Measurements from ENCODE around the gene GTPBP6.

Gene GTPBP6

DNA sequence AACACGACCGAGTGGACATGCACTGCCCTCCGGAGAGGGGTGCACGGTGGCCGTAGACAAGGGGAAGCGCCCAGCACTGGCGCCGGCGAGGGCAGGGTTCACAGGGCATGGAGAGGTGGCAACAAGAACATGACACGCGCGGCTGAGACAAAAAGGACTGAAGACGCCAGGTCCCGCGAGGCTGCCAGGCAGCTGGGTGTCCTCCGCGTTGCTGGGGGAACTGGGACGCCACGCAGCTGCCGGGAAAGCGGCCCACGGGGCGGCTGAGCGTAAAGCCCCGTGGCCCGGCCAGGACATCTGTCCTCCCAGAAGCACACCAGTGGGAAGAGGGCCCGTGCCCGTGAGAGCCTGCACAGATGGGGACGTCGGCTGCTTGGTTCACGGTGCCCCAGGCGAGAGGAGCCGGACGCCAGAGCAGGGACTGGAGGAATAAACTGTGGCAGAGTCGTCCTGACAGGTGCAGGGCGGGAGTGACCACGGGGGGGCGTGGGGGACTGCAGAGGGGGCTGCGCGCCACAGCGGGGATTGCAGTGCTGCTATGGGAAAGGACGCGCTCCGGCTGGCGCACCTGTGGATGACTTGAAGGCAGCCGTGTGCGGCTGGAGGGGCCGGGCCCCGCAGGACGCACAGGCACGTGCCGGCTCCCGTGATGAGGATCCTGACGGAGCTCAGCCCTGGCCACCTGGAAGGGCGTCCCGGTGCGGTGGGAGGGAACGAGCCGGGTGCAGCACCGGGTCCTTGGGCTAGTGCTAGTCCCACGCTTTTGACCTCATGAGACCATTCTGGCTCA lies 32.1 kb upstream of the GTPBP6 start:
- TF ChIP-seq, protein P1, sequence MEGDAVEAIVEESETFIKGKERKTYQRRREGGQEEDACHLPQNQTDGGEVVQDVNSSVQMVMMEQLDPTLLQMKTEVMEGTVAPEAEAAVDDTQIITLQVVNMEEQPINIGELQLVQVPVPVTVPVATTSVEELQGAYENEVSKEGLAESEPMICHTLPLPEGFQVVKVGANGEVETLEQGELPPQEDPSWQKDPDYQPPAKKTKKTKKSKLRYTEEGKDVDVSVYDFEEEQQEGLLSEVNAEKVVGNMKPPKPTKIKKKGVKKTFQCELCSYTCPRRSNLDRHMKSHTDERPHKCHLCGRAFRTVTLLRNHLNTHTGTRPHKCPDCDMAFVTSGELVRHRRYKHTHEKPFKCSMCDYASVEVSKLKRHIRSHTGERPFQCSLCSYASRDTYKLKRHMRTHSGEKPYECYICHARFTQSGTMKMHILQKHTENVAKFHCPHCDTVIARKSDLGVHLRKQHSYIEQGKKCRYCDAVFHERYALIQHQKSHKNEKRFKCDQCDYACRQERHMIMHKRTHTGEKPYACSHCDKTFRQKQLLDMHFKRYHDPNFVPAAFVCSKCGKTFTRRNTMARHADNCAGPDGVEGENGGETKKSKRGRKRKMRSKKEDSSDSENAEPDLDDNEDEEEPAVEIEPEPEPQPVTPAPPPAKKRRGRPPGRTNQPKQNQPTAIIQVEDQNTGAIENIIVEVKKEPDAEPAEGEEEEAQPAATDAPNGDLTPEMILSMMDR (conservative IDR thresholded peaks at IDR 0.05; ENCODE audit: control insufficient read depth, insufficient read depth, low read depth, low read length), result no peak
- no peak overlapping the region for H3K4me3 ChIP-seq (ENCODE audit: control insufficient read depth, low read depth, low read length)
- no peak for DNase-seq (ENCODE audit: low read depth)

GRCh38 chrX:350148-350533 lies 31.5 kb upstream of the GTPBP6 start:
- DNase-seq (ENCODE audit: low read depth), result no peak
- TF ChIP-seq, protein P1 (conservative IDR thresholded peaks at IDR 0.05; ENCODE audit: control insufficient read depth, insufficient read depth, low read depth, low read length), result no peak
- H3K4me3 ChIP-seq (ENCODE audit: control insufficient read depth, low read depth, low read length), result no peak overlapping the region

GRCh38 chrX:349702-350101 lies 31.1 kb upstream of the GTPBP6 start:
- no peak overlapping the region for H3K4me3 ChIP-seq (ENCODE audit: control insufficient read depth, low read depth, low read length)
- no peak for DNase-seq (ENCODE audit: low read depth)
- TF ChIP-seq, protein P1 (conservative IDR thresholded peaks at IDR 0.05; ENCODE audit: control insufficient read depth, insufficient read depth, low read depth, low read length), result no peak

DNA sequence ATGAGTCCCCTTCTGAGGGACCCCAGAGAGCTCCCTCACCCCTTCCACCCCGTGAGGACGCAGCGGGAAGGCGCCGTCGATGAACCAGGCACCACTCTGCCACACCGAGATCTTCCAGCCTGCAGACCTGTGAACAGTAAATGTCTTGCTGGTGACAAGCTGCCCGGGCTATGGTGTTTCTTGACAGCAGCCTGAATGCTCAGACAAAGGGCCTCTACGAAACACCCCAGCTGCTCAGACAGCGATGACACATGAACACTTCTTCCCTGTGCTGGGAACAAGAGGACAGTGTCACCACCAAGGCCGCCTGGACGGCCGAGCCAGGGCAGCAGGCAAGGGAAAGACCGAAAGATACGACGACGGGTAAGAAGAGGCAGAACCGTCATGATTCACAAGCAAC lies 30.6 kb upstream of the GTPBP6 start:
- no peak overlapping the region for H3K4me3 ChIP-seq (ENCODE audit: control insufficient read depth, low read depth, low read length)
- TF ChIP-seq, protein P1 (conservative IDR thresholded peaks at IDR 0.05; ENCODE audit: control insufficient read depth, insufficient read depth, low read depth, low read length), result no peak
- DNase-seq (ENCODE audit: low read depth), result no peak

DNA sequence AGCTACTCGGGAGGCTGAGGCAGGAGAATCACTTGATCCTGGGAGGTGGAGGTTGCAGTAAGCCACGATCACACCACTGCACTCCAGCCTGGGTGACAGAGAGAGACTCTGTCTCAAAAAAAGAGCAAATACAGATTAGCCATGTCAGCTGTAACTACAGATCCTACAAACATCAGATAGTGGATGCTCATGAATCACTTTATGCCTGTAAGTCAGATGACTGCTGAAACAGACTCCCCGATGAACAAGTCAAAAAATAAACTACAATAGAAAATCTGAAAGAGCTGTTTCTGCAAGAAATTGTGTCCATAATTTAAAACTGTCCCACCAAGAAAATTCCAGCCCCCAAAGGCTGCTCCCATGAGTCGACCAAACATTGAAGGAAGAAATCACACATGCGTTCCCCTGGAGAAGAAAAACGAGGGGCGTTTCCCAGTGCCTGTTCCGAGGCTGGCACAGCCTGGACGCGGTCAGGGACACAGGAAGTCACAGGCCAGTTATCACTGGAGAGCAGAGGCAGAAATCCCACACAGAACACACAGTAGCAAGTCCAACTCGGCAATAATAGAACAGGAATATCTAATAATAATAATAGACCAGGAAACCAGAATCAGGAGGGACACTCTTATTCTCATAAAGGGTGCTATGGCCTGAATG lies 30.0 kb upstream of the GTPBP6 start:
- no peak for DNase-seq (ENCODE audit: low read depth)
- H3K4me3 ChIP-seq (ENCODE audit: control insufficient read depth, low read depth, low read length), result no peak overlapping the region
- TF ChIP-seq, protein P1 (conservative IDR thresholded peaks at IDR 0.05; ENCODE audit: control insufficient read depth, insufficient read depth, low read depth, low read length), result no peak

- DNase-seq (ENCODE audit: low read depth), result no peak
- TF ChIP-seq, protein P1 (conservative IDR thresholded peaks at IDR 0.05; ENCODE audit: control insufficient read depth, insufficient read depth, low read depth, low read length), result no peak
- H3K4me3 ChIP-seq (ENCODE audit: control insufficient read depth, low read depth, low read length), result no peak overlapping the region
Measured at GRCh38 chrX:347351-348117, 28.9 kb upstream of the GTPBP6 start.

Measured in fibroblast of mammary gland (primary cell).